HUES64 (cell line): ENCODE results near the gene KIF16B.

Experiments
- H3K27ac ChIP-seq: 2 replicates; pipeline ENCODE4 v1.7.0; 2013; ENCODE audit warnings: low read depth, low read length, inconsistent platforms
- H3K27me3 ChIP-seq: 2 replicates; pipeline ENCODE4 v1.6.1; 2013; ENCODE audit warnings: mild to moderate bottlenecking, low read length; ENCODE audit not compliant: insufficient read depth
- H3K36me3 ChIP-seq: 2 replicates; pipeline ENCODE4 v1.6.1; 2013; ENCODE audit warnings: mild to moderate bottlenecking, low read length; ENCODE audit not compliant: insufficient read depth
- H3K4me1 ChIP-seq: 2 replicates; pipeline ENCODE4 v1.6.1; 2013; ENCODE audit warnings: mild to moderate bottlenecking, low read length, moderate library complexity; ENCODE audit not compliant: insufficient read depth
- H3K4me3 ChIP-seq: 2 replicates; pipeline ENCODE4 v1.5.1; 2013; ENCODE audit warnings: mild to moderate bottlenecking, low read length, moderate library complexity
- H3K9ac ChIP-seq: 2 replicates; pipeline ENCODE4 v1.6.1; 2013; ENCODE audit warnings: mild to moderate bottlenecking, low read depth, low read length
- H3K9me3 ChIP-seq: 2 replicates; pipeline ENCODE4 v1.6.1; 2013; ENCODE audit warnings: low read depth, low read length; ENCODE audit not compliant: insufficient read depth
- WGBS: fragments of 150-250, 120-280 bp; methylation state at CpG from one replicate; pipeline ENCODE4 v1.1.7; 2013; ENCODE audit warnings: missing lambda C conversion rate; 5-methylcytosine and 5-hydroxymethylcytosine counted together

Gene KIF16B

GRCh38 chr20:16351415-16351814 lies 221.8 kb downstream of the KIF16B start:
- Histone ChIP-seq H3K9me3 (no peaks in the 10 kb centered on the region), H3K27ac (no peak overlapping the region), H3K4me1 (no peaks in the 10 kb centered on the region), H3K4me3 (no peak overlapping the region), H3K36me3 (no peaks in the 10 kb centered on the region), H3K9ac (no peak overlapping the region), H3K27me3 (no peaks in the 10 kb centered on the region)
- WGBS = 95% methylated on average over 9 of the region's 9 CpGs

GRCh38 chr20:16350465-16350864 lies 222.8 kb downstream of the KIF16B start:
- H3K4me3 ChIP-seq = no peak overlapping the region
- H3K36me3 ChIP-seq = no peaks in the 10 kb centered on the region
- no peaks in the 10 kb centered on the region for H3K9me3 ChIP-seq
- no peaks in the 10 kb centered on the region for H3K4me1 ChIP-seq
- 93% methylated on average over 11 of the region's 11 CpGs for WGBS
- H3K27me3 ChIP-seq = no peaks in the 10 kb centered on the region
- H3K9ac ChIP-seq = no peak overlapping the region
- no peak overlapping the region for H3K27ac ChIP-seq

- Histone ChIP-seq H3K36me3 (no peaks in the 10 kb centered on the region), H3K9me3 (no peaks in the 10 kb centered on the region), H3K27ac (no peak overlapping the region), H3K4me1 (no peaks in the 10 kb centered on the region), H3K27me3 (no peaks in the 10 kb centered on the region), H3K9ac (no peak overlapping the region), H3K4me3 (no peak overlapping the region)
- WGBS = 94% methylated on average over 6 of the region's 6 CpGs
Observed at GRCh38 chr20:16349523-16350260, 223.6 kb downstream of the KIF16B start.

GRCh38 chr20:16346956-16347355 lies 226.3 kb downstream of the KIF16B start:
- H3K9me3 ChIP-seq = no peaks in the 10 kb centered on the region
- H3K27ac ChIP-seq = no peak overlapping the region
- H3K36me3 ChIP-seq = no peaks in the 10 kb centered on the region
- no peak overlapping the region for H3K4me3 ChIP-seq
- H3K4me1 ChIP-seq = no peaks in the 10 kb centered on the region
- no peaks in the 10 kb centered on the region for H3K27me3 ChIP-seq
- no peak overlapping the region for H3K9ac ChIP-seq
- WGBS = 96% methylated on average over 6 of the region's 7 CpGs

- no peaks in the 10 kb centered on the region; the same call in 1 of the 2 replicates for H3K36me3 ChIP-seq
- 93% methylated on average over 1 of the region's 1 CpG for WGBS
Observed at GRCh38 chr20:16337707-16338106, 235.5 kb downstream of the KIF16B start.

GRCh38 chr20:16327606-16328005 lies 245.6 kb downstream of the KIF16B start:
- no peak overlapping the region for H3K27ac ChIP-seq
- H3K9me3 ChIP-seq = no peaks in the 10 kb centered on the region
- no peaks in the 10 kb centered on the region for H3K4me1 ChIP-seq
- H3K9ac ChIP-seq = no peak overlapping the region
- H3K4me3 ChIP-seq = no peak overlapping the region
- no peaks in the 10 kb centered on the region for H3K36me3 ChIP-seq
- 92% methylated on average over 1 of the region's 1 CpG for WGBS
- H3K27me3 ChIP-seq = no peaks in the 10 kb centered on the region

More at GRCh38 chr20:16337707-16338106, 235.5 kb downstream of the KIF16B start:
- no peaks in the 10 kb centered on the region for H3K4me1 ChIP-seq
- H3K27me3 ChIP-seq = no peaks in the 10 kb centered on the region
- H3K4me3 ChIP-seq = no peak overlapping the region
- H3K9ac ChIP-seq = no peak overlapping the region
- H3K9me3 ChIP-seq = 0 out of 2 replicates have a peak, but pooled peaks cover 4% of the 10 kb centered on the region
- H3K27ac ChIP-seq = no peak overlapping the region

- no peak overlapping the region for H3K4me3 ChIP-seq
- no peaks in the 10 kb centered on the region for H3K27me3 ChIP-seq
- H3K9ac ChIP-seq = no peak overlapping the region
- H3K36me3 ChIP-seq = no peaks in the 10 kb centered on the region
- no peaks in the 10 kb centered on the region; the same call in 1 of the 2 replicates for H3K4me1 ChIP-seq
- H3K27ac ChIP-seq = no peak overlapping the region
- H3K9me3 ChIP-seq = no peaks in the 10 kb centered on the region
- 89% methylated on average over 1 of the region's 2 CpGs for WGBS
Observed at GRCh38 chr20:16321291-16321690, 252.0 kb downstream of the KIF16B start.

- no peaks in the 10 kb centered on the region for H3K27me3 ChIP-seq
- no peaks in the 10 kb centered on the region for H3K36me3 ChIP-seq
- no peaks in the 10 kb centered on the region; the same call in 1 of the 2 replicates for H3K4me1 ChIP-seq
- no peak overlapping the region for H3K9ac ChIP-seq
- no peaks in the 10 kb centered on the region for H3K9me3 ChIP-seq
- H3K27ac ChIP-seq = no peak overlapping the region
- WGBS = 94% methylated on average over 12 of the region's 14 CpGs
- H3K4me3 ChIP-seq = no peak overlapping the region
Observed at GRCh38 chr20:16317445-16318362, 255.5 kb downstream of the KIF16B start.

GRCh38 chr20:16316513-16316912 lies 256.7 kb downstream of the KIF16B start:
- H3K9me3 ChIP-seq = no peaks in the 10 kb centered on the region
- 94% methylated on average over 3 of the region's 3 CpGs for WGBS
- H3K36me3 ChIP-seq = no peaks in the 10 kb centered on the region

GRCh38 chr20:16314748-16315159 lies 258.5 kb downstream of the KIF16B start:
- Histone ChIP-seq H3K9me3 (no peaks in the 10 kb centered on the region), H3K4me1 (no peaks in the 10 kb centered on the region), H3K27ac (no peak overlapping the region), H3K36me3 (no peaks in the 10 kb centered on the region), H3K9ac (no peak overlapping the region), H3K4me3 (no peak overlapping the region), H3K27me3 (no peaks in the 10 kb centered on the region)
- WGBS = 96% methylated on average over 8 of the region's 8 CpGs

More at GRCh38 chr20:16316513-16316912, 256.7 kb downstream of the KIF16B start:
- Histone ChIP-seq H3K27ac (no peak overlapping the region), H3K4me3 (no peak overlapping the region), H3K9ac (no peak overlapping the region), H3K4me1 (no peaks in the 10 kb centered on the region; the same call in 1 of the 2 replicates), H3K27me3 (no peaks in the 10 kb centered on the region)

GRCh38 chr20:16314320-16314719 lies 258.9 kb downstream of the KIF16B start:
- Histone ChIP-seq H3K27ac (no peak overlapping the region), H3K4me1 (no peaks in the 10 kb centered on the region), H3K27me3 (no peaks in the 10 kb centered on the region), H3K36me3 (no peaks in the 10 kb centered on the region), H3K9me3 (no peaks in the 10 kb centered on the region), H3K4me3 (no peak overlapping the region), H3K9ac (no peak overlapping the region)
- 98% methylated on average over 3 of the region's 3 CpGs for WGBS
